SK-N-DZ (cell line): Measurements from ENCODE around the gene ANKHD1.
"Not testable (repeated sequence)": the region's sequence is repeated elsewhere in the genome, so short reads cannot be mapped to it uniquely, and the experiment has no call there.

ENCODE experiments used
- DNase-seq: peaks from one replicate; pipeline ENCODE4 v3.0.0-alpha.2; 2015; ENCODE audit warnings: low spot score

ANKHD1 gene

DNA sequence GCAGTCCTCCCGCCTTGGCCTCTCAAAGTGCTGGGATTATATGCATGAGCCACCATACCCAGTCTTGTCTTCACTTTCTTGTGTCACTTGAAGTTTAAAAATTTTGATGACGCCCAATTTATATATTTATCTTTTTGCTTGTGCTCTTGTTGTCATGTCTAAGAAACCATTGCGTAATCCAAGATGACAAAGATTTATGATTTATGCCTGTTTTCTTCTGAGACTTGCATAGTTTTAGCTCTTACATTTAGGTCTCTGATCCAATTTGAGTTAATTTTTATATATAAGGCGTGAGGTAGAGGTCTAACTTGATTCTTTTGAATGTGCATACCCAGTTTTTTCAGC is 18.6 kb downstream of the ANKHD1 start:
- no peak for DNase-seq

DNA sequence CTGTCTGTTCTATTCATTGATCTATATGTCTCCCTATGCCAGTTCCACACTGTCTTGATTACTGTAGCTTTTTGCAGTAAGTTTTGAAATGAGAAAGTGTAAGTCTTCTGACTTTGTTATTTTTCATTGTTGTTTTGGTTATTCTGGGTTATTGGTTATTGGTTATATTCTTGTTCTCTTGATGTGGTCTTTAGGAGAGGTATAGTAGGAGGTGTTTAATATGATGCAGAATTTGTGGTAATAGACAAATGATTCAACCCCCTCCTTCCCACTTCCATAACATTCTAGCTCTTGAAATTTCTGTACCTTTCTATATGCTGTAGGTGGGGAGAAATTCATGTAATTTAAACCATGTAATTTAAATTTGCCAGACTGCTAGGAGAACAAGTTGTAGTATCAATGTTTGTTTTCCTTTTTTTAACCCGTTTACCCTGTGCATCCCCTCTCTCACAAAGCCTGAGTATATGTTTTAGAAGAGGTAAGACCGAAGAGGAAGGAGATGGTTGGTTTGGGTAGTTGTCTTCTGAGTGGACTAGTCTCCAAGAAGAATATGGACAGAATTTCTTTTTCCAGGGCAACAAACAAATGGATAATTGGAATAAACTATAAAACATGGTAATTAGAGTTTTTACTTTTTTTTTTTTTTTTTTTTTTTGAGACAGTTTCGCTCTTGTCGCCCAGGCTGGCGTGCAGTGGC is 19.2 kb downstream of the ANKHD1 start:
- no peak for DNase-seq

DNA sequence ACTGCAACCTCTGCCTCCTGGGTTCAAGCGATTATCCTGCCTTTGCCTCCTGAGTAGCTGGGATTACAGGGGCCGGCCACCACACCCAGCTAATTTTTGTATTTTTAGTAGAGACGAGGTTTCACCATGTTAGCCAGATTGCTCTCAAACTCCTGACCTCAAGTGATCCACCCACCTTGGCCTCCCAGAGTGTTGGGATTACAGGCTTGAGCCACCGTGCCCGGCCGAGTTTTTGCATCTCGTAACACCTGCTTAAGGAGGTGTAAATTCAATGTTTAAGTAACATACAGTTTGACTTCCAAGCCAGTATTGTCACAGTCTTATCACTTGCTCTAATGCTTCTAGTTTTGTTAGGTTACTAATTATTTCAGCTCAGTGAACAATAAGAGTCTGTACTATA is 19.7 kb downstream of the ANKHD1 start:
- not testable (repeated sequence) for DNase-seq

DNA sequence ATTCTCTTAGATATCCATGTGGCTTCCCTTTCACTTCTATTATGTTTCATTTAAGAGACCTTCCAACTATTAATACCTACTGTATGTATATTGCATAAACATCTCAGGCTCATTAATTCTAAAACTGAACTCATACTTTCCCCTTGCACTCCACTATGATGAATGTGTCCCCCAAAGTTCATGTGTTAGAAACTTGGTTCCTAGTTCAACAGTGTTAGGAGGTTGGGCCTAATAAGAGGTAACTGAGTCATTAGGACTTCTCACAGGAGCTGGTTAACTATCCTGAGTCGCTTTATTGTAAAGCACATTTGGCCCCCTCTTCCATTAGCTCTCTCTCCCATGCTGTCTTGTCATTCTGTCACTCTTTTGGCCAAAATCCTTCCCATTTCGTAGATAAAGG is 22.0 kb downstream of the ANKHD1 start:
- no peak for DNase-seq

DNA sequence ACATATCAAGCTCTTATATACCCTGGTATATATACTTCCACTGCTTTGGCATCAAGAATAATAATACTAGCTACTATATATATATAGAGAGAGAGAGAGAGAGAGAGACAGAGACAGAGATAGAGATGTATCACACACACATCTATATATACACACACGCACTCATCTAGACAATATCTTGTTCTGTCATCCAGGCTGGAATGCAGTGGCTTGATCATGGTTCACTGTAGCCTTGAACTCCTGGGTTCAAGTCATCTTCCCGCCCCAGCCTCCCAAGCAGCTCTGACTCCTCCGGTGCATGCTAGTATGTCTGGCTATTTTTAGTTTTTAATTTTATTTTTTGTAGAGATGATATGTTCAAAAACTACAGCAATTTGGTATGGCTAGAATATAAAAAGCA is 22.5 kb downstream of the ANKHD1 start:
- DNase-seq: no peak

DNA sequence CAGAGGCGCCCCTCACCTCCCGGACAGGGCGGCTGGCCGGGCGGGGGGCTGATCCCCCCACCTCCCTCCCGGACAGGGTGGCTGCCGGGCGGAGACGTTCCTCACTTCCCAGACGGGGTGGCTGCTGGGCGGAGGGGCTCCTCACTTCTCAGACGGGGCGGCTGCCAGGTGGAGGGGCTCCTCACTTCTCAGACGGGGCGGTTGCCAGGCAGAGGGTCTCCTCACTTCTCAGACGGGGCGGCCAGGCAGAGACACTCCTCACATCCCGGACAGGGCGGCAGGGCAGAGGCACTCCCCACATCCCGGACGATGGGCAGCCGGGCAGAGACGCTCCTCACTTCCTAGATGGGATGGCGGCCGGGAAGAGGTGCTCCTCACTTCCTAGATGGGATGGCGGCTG is 26.1 kb downstream of the ANKHD1 start:
- not testable (repeated sequence) for DNase-seq

DNA sequence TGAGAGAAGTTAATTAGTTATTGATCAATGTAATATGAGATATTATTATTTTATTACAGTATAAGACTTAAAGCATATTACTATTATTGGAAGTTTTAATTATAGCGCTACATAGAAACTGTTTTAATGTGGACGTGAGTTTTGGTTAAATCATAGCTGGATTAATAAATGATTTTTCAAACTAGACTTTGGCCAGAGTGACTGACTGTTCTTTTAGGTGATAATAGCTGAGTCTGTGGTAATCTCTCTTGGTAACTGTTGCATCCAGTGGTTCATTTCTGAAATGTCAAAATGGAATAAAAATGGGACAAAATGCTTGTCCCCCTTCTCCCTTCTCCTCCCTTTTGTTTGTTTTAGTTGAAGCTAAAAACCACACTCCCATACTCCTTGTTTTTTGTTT is 28.1 kb downstream of the ANKHD1 start:
- DNase-seq: no peak

DNA sequence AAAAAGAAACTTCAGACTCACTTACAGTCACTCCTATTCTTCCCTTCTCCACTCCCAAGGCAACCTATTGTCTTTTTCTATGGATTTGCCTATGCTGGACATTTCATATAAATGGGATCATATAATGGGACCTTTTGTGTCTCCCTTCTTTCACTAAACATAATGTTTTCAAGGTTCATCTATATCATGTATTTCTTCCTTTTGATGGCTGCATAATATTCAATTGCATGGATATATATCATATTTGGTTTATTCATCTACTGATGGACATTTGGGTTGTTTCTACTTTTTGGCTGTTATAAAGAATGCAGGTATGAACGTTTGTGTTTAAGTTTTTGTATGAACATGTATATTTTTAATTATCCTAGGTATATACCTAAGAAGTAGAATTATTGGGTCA is 30.6 kb downstream of the ANKHD1 start:
- no peak for DNase-seq

DNA sequence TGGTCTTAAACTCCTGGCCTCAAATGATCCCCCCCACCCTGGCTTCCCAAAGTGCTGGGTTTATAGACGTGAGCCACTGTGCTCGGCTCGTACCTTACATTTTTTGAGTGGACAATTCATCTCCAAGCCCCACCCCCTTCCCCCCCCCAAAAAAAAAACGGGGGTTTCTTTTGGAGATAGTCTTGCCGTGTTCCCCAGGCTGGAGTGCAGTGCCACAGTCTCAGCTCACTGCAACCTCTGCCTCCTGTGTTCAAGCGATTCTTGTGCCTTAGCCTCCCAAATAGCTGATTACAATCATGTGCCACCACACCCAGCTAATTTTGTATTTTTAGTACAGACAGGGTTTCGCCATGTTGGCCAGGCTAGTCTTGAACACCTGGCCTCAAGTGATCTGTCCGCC is 31.3 kb downstream of the ANKHD1 start:
- DNase-seq: no peak

DNA sequence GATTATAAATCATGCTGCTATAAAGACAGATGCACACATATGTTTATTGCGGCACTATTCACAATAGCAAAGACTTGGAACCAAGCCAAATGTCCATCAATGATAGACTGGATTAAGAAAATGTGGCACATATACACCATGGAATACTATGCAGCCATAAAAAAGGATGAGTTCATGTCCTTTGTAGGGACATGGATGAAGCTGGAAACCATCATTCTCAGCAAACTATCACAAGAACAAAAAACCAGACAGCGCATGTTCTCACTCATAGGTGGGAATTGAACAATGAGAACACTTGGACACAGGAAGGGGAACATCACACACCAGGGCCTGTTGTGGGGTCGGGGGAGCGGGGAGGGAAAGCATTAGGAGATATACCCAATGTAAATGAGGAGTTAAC is 55.7 kb downstream of the ANKHD1 start:
- not testable (repeated sequence) for DNase-seq

DNA sequence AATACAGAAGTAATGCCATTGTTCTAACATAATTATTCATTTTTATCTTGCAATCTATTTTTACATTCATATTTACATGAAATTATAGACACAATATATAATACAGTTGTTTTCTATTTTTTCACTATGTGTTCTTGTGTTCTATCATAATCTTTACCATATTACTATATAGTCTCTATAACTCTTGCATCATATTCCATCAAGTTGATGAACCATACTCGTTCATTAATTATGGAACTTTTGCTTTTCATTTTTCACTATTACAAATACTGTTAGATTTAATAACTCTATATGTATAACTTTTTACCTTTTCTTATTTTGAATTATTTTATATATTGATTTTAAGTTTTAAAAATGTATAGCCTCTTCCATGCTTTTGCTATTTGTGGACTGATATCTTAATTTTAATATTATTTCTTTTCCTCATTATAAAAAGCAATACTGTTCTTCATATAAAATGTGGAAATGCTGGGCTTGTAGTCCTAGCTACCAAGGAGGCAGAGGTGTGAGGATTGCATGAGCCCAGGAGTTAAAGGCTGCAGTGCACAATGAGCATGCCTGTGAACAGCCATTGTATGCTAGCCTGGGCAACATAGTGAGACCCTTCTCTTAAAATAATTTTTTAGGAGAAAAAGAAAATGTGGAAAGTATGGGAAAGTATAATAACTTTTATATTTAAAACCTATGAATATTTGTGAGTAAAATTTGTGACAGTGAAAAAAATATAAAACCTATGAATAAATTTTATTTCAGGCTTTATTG is 65.5 kb downstream of the ANKHD1 start:
- DNase-seq: no peak

DNA sequence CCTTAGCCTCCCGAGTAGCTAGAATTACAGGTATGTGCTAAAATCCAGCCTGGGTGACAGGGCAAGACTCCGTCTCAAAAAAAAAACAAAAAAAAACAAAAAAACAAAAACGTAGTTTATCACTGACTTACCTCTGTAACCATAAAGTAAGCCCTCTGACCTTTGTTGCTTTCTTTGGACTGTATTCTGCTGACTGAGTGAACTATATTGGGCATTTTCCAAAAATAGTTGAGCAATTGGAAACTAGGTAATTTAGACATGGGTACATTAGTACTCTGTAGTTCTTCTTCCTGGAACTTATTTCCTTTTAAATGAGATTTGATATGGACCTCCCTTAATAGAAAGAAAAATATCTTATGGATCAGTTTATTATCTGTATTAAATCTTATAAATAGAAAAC is 66.6 kb downstream of the ANKHD1 start:
- DNase-seq: no peak

DNA sequence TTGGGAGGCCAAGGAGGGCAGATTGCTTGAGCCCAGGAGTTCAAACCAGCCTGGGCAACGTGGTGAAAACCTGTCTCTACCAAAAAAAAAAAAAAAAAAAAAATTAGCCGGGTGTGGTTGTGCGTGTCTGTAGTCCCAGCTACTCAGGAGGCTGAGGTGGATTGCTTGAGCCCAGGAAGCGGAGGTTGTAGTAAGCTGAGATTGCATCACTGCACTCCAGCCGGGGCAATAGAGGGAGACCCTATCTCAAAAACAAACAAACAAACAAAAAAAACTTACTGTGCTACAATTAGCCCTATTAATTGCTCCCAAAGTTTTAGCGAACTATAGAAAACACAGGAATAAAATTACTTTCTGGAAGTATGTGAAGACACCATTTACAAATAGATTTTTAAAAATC is 67.6 kb downstream of the ANKHD1 start:
- no peak for DNase-seq

DNA sequence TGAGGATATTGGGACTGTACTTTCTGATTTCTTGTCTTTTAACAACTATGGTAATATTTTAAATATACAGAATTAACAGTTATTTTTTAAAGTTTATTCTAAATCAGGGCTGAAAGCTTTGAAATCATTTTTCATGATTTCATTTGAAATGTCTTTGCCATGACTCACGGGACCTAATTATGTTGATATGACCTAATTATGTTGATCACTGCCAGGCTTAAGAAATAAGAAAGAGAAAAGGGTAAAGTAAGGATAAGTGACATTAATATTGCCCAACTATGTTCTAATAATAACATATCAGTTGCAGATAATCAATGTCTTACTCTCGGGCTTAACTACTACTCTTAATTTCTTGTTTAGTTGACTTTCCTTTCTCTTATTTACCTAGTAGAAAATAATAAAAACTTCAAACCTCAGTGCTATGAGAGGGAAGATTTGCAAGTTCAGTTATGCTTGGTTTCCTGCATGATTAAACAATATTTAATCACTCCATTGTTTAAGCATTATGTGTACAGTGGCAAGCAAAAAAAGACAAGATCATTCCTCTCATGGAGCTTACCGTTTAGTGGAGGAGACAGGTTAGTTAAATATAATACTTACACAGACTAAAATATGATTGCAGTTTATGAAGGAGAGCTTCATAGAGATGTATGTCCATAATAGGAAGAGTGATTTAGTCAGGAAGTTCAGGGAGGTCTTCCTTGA is 78.8 kb downstream of the ANKHD1 start:
- no peak for DNase-seq

DNA sequence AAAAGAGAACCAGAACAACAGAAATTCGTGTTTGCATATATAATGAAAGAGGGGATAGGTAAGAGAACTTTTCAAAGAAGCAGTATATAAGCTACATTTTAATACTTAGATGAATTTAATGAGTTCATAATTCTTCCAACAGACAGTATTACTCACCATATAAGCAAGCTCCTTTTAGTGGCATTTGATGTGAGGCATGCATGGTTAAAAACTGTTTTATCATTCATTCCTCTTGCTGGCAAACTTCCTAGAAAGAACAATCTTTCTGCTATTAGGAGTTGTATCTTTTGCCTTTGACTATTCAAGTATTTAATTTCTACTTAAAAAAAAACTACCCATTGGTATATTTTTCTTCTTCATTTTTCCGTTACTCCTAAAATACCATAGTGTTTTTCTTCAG is 80.1 kb downstream of the ANKHD1 start:
- no peak for DNase-seq

DNA sequence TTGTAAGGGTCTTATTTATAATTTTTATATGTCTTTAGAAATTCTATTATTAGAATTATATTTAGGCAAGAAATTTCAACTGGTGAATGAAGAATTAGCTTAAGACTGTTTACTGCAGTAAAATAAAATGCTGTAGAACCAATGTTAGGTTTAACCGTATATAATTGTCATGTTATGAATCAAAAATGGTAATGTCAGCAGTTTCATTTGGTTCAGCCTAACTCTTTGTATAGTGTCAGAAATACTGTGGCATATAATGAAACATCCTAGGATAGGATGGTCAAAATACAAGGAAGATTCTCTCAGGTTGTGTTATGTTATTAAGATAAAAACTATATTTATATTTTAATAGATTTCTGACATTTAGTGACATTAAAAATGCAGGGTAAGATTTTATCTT is 81.4 kb downstream of the ANKHD1 start:
- no peak for DNase-seq

DNA sequence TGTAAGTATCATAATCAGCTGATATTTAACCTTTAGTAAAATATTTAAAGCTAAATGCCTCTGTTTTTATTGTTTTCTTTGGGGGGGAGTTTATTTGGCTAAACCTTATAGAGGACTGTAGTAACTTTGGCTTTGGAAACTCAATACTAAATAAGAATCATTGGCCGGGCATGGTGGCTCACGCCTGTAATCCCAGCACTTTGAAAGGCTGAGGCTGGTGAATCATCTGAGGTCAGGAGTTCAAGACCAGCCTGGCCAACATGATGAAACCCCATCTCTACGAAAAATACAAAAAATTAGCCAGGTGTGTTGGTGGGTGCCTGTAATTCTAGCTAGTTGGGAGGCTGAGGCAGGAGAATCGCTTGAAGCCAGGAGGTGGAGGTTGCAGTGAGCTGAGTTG is 86.5 kb downstream of the ANKHD1 start:
- not testable (repeated sequence) for DNase-seq

DNA sequence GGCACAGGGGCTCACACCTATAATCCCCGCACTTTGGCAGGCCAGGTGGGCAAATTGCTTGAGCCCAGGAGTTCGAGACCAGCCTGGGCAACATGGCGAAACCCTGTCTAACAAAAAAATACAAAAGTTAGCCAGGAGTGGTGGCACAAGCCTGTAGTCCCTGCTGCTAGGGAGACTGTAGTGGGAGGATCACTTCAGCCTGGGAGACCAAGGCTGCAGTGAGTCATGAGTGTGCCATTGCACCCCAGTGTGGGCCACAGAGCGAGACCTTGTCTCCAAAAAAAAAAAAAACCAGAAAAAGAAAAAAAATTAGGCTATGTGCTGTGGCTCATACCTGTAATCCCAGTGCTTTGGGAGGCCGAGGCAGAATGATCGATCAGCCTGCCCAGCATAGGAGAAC is 87.3 kb downstream of the ANKHD1 start:
- DNase-seq: no peak

DNA sequence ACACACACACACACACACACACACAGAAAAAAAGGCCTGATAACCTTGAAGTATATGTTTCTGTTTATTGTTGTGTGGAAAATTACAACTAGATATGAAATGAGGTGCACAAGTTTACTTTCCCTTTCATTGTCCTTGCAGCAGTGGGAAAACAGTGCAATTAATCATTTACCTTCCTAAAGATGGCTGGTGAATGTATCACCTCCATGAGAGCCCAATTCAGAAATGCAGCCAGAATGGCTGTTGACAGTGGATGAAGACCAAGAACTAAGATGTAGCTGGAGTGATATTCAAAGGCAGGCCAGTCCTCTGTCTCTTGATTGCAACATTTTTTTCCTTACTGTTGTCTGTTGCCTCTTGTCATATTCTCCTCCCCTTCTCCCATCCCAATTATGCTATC is 96.3 kb downstream of the ANKHD1 start:
- no peak for DNase-seq

DNA sequence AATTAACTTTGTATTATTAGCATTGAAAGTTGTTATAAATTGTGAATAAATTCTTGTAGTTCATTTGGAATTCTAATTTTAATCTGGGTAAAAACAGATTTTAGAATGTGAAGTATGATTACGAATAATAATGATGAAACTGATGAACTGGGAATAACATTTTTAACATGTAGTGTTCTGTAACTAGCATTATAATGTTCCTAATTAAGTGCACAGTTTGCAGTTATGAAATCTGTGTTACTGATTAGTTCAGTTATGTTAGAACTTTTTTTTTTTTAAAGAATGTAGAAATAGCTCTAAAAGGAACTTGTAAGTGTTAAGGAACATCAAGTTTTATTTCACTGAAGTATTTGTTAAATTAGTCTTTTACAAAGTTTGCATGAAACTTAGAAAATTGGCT is 97.0 kb downstream of the ANKHD1 start:
- DNase-seq: no peak

DNA sequence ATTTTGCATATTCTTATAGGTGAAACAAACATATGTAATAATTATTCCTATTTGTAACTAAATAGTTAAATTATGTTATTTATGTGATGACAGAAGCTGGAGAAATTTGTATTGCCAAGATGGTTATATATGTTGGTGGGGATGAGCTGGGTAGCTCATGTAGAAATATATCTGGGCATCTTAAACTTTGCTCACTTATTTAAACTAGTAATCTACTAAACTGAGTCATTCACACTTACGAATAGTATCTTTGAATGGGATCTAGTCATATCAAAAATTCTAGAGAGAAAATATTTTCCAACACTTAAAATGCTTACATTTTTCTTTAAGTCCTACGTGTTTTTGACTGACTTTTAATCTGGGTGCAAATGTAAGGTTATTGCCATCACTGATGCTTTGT is 101.2 kb downstream of the ANKHD1 start:
- no peak for DNase-seq

DNA sequence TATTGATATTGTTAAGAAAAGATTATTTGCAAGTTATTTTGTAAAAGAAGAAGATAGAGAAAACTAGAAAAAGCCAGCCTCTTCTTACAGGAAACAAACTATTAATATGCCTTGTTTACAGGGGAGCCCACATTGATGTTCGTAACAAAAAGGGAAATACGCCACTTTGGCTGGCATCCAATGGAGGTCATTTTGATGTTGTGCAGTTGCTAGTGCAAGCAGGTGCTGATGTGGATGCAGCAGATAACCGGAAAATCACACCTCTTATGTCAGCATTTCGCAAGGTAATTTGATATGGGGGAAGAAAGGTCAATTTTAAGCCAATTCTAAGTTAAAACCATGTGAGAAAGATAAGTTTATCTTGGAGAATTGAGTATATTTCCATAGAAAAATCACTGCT is 108.3 kb downstream of the ANKHD1 start:
- DNase-seq: no peak

DNA sequence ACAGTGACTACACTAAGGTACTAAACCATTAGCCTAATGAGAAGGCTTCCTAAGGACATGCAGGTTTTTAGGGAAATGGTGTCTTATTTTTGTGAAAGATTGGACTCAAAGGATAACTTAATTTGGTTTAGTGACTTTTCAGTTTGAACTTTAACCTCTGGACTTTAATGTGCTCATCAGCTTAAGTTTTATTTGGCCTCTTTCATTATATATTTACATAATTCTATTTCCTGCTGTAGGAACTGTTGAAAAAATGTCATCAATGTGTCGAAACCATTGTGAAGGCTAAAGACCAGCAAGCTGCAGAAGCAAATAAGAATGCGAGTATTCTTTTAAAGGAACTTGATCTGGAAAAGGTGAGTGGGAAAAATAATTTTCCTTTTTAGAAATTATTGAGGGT is 111.5 kb downstream of the ANKHD1 start:
- no peak for DNase-seq
